ENCODE measurements around the gene CFAP157.

DNA sequence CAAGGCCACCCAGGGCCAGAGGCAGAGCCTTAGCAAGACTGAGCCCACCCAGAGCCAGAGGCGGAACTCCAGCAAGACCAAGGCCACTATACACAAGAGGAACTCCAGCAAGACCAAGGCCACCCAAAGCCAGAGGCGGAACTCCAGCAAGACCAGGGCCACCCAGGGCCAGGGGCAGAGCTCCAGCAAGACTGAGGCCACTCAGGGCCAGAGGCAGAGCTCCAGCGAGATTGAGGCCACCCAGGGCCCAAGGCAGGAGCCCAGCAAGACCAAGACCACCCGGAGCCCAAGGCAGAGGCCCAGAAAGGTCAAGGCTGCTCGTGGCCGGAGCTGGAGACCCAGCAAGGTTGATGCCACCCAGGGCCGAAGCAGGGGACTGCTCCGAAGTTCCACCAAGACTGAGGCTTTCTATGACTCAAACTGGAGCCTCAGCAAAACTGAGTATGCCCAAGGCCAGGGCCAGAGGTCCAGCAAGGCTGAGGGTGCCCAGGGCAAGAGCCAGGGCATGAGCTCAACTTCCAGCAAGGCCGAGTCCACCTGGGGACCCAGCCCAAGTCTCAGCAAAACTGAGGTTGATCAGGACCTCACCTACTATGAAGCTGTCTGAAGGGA is 24.1 kb downstream of the CFAP157 start:
- no peak for TF ChIP-seq EZH2phosphoT487 (IDR thresholded peaks at IDR 0.05; ENCODE audit: low read depth, severe bottlenecking, unreplicated experiment)
- TF ChIP-seq, protein P1, sequence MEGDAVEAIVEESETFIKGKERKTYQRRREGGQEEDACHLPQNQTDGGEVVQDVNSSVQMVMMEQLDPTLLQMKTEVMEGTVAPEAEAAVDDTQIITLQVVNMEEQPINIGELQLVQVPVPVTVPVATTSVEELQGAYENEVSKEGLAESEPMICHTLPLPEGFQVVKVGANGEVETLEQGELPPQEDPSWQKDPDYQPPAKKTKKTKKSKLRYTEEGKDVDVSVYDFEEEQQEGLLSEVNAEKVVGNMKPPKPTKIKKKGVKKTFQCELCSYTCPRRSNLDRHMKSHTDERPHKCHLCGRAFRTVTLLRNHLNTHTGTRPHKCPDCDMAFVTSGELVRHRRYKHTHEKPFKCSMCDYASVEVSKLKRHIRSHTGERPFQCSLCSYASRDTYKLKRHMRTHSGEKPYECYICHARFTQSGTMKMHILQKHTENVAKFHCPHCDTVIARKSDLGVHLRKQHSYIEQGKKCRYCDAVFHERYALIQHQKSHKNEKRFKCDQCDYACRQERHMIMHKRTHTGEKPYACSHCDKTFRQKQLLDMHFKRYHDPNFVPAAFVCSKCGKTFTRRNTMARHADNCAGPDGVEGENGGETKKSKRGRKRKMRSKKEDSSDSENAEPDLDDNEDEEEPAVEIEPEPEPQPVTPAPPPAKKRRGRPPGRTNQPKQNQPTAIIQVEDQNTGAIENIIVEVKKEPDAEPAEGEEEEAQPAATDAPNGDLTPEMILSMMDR (IDR thresholded peaks at IDR 0.05; ENCODE audit: poor library complexity), result no peak
- no peak for TF ChIP-seq EZH2 (IDR thresholded peaks at IDR 0.05; ENCODE audit: borderline replicate concordance)

All from hepatocyte (in vitro differentiated cells).